ELF-1 (cell line): Measurements from ENCODE around the gene RIMBP2.
A peak's percentile ranks its signal among the peaks of the same experiment; 100 is the strongest.

Experiments used
- DNase-seq: peaks from one replicate; pipeline ENCODE4 v3.0.0-alpha.2; 2016; ENCODE audit warnings: low read depth, low spot score

The RIMBP2 gene

DNA sequence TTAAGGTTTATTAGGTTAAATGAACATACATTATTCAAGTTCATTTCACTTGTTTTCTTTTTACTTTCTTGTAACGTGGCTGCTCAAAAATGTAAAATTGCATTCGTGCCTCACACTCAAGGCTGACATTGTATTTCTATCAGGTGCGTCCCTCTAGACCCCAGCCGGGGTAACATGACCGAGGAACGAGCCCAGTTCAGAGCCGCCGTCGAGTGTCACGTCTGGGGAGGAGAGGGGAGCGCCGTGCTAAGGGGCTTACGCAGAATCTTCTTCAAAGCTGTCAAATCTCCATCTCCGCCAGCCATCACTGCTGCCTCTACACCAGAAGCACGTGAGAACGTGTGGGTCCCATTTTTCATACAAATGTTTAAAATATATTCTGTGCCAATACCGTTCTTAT lies 170.6 kb downstream of the RIMBP2 start:
- no peak for DNase-seq

DNA sequence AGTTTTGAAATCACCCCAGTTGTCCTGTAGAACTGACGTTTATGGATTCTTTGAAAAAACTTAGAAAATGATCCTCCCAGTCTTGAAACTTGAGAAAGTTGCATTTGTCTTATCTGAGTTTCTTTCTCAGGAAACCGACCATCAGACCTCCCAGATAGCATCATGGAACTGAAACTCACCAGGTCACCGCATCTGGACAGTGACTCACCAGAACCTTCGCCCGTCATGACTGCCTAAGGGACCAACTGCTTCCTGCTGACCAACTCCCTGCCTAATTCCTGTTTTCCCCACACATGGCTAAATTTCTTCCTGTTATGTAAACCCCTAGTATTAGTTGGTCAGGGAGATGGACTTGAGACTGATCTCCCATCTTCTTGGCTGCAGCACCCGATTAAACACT lies 175.7 kb downstream of the RIMBP2 start:
- no peak for DNase-seq

DNA sequence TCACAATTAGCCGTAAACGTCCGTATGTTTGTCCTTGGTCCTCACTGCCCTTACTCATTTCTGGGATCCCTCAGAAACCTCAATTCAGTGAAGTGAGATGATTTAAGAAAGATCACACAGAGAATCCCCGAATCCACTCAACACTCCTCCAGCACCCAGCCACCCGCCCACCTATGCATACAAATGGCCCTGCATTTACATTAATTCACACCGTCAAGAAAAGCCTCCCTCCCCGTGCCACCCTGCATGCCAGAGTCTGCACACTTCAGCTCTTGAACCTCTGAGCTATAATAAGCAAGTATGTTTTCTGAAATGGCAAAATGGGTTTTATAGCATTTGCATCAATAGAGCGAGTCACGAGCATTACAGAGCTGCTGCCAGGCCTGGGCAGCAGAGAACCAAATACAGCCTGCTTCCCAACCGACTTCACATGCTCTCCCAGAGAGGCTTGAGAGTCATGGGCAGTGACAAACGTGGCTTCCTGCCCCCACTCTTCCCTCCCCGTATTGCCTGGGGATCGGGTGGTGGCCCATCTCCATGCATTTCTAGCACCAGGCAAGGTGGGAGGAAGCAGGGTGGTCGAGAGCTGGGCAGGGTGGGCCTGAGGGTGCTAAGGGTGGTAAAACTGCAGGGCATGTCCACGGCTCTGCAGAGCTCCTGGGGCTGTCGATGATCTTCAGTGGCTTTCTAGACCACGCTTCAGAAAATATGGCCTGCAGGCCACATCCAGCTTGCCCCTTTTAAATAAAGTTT lies 177.6 kb downstream of the RIMBP2 start:
- DNase-seq: no peak

DNA sequence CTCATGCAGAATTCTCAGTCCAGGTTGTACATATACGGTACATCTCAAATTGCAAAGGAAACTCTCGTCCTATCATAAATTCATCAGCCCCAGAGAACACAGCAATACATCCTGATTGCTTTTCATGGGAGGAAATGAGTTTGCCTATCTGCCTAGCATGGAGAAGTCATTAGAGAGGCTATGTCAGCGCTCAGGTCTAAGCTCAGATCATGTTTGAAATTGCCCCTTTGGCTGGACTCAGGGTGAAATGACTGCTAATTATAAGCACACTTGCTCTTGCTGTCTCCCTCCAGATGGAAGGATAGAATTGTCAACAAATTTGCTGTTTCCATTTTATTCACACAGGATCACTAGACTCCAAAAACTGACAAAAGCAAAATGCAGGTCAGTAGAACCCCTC lies 178.4 kb downstream of the RIMBP2 start:
- DNase-seq: no peak

DNA sequence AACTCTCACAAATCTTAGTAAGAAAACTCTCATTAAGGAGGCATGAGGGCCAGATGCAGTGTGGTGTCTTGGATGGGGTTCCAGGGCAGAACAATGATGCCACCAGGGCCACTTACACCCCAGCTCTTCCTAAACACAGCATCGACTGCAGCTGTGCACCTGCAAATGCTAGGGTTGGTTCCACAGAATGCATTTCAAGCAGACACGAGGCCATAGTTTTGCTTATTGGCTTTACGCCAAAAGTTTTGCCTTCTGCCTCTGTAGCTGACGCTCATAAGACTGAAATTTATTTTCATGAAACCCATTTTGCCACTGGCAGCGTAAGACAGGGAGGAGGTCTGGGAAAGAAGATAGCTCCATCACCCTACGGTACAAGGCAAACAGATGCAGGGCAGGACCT lies 179.0 kb downstream of the RIMBP2 start:
- DNase-seq: no peak

DNA sequence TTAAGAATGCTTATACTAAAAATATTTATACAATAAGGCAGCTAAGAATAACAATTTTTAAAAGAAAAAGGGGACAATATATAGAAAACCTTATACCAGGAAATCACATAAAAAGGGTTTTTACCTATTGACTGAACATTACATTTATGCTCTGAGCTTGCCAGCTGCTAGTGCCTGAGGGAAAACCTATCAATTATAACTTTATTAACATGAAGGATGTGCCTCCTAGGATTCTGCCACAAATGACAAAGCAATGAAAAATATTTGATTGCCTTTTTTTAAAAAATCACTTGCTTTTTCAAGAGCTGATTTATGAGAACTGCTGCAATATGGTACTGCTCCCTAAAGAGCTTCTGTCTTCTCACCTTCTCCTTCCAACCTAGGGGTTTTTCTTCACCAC lies 185.7 kb downstream of the RIMBP2 start:
- DNase-seq: no peak

DNA sequence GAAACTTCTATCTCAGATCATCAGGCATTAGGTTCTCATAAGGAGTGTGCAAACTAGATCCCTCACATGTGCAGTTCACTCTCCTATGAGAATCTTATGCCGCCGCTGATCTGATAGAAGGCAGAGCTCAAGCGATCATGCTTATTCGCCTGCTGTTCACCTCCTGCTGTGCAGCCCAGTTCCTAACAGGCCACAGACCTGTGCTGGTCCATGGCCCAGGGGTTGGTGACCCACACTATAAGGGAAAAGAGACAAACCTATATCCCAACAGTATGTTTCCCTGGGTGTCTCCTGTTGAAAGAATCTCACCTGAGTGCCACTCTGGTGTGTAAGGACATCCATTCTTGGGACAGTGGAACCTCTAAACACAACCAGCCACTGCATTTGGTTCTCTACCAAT lies 186.3 kb downstream of the RIMBP2 start:
- no peak for DNase-seq

DNA sequence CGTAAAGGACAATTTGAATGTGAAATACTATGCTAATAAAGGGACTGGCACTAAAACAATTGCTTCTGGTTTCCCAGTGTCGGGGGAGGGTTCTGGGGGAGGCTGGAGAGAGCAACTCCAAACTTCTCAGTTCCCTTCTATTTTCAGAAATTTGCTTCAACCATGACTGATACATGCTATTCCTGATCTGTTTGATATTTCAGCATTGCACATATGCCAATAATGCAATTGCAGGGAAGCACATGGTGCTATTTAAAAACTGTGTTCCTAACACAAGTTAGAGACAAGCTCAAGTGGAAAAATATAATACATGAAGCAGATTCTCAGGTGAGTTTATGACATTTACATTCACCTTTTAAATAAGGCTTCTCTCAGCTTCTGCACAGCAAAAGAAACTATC lies 188.9 kb downstream of the RIMBP2 start:
- no peak for DNase-seq

DNA sequence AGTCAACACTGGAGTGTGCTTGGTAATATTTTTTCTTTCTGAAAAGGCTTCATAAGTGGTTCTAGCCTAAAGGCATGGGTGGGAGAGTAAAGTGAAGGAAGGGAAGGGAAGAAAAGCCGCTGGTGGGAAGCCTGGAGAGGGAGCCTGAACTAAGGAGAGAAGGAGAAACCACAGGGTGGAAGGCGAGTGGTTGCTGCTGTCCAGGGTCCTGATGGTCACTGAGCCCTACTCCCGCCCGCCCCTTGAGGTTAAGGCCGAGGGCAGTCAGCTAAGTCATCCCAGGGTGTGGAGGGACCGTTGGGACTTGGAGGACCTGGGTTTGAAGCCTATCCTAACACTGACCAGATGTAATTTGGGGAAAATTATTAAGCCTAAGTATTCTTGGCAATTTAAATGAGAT lies 189.3 kb downstream of the RIMBP2 start:
- peak; percentile 77 for DNase-seq

DNA sequence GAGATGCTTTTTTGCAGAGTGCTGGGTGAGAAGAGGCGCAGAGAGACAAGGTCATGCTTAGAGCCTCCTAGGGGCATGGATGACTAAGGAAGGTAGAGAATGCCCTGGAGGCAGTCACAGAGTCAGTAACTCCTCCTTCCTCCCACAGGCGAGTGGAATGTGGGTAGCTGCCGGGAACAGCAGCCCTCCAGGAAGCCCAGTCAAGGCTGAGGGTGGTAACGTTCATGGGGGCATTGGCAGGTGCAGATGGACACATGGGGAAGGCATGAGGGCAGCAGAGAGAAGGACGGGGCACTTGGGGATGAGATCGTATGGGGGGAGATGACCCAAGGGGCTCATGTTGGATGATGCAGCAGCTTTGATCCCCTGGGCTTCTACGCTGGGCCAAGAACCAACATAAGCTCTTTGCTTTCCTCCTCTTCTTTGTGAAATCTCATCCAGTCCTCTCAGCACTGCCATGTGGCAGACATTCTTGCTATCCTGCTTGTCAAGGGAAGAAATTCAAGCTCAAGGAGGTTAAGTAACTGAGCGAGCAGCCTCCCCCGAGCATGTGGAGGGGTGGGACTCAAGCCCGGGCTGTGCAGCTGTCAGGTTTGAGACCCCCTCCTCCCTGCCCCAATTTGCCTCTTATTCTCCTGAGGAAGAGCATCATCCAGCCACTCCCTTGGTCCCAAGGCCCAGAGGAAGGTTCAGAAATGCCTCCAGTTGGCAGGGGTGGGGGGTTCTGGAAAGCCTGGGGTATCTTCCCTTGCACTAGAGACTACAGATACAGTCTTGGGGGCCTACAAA lies 190.5 kb downstream of the RIMBP2 start:
- no peak for DNase-seq

DNA sequence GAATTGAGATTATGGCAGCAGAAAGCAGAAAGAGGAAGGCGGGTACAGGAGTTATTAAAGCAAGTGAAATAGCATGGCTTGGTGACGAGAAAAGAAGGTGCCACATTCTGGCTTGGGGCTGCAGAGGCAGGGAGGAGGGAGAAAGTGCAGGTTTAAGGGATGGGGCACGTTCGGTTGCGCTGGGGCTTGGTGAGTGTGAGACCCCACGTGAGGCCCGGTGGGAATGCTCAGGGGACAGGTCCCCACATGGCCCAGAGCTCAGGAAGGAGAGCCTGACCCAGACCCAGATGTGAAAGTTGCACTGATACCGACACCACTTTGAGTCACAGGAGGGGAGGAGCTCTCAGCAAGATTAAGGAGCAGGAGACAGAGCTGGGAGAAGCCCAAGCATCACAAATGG lies 191.3 kb downstream of the RIMBP2 start:
- DNase-seq: no peak

DNA sequence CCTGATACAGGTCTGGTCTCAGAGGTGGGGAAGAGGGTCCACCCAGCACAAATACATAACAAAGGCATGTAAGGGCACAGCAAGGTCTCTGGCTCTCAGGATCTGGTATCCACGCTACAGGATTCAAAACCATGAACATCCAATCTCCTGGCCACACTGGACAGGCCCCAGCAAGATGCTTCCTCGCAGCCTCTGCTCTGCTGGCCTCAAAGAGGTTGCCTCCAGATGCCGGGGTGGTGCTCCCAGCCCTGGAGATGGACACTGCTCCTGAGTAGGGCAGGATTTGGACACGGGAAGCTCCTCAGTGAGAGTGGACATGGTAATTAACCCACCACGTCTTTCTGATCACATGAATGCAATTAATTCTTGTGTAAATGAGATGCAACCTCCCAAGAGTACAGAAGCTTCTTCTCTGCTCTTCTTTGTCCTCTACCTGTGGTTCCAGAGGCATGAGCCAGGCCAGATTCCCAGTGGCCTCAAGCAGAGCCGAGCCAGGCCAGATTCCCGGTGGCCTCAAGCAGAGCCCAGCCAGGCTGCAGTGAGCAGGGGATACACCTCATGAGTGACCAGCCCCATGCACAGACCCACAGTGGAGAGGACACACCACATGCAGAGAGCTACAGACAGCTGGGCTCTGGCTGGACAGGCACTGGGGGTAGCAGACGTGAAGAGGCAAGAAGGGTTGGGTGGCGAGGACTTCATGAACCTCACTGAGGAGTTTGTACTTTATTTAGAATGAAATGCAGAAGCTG lies 192.1 kb downstream of the RIMBP2 start:
- DNase-seq: no peak

DNA sequence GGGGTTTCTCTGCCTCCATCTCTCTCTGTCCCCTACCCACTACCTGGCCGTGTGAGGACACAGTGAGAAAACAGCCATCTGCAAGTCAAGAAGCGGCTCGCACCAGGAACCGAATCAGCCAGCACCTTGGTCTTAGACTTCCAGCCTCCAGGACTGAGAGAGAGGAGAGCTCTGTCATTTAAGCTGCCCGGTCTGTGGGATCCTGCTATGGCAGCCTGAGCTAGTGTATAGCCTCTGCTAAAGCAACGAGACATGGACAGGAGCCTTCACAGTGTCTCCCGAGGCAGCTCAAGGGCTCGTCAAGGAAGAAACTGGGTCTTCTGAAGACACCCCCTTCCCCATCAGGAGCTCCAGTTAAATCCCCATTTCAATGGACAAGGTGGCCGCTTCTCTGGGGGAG lies 192.9 kb downstream of the RIMBP2 start:
- no peak for DNase-seq

DNA sequence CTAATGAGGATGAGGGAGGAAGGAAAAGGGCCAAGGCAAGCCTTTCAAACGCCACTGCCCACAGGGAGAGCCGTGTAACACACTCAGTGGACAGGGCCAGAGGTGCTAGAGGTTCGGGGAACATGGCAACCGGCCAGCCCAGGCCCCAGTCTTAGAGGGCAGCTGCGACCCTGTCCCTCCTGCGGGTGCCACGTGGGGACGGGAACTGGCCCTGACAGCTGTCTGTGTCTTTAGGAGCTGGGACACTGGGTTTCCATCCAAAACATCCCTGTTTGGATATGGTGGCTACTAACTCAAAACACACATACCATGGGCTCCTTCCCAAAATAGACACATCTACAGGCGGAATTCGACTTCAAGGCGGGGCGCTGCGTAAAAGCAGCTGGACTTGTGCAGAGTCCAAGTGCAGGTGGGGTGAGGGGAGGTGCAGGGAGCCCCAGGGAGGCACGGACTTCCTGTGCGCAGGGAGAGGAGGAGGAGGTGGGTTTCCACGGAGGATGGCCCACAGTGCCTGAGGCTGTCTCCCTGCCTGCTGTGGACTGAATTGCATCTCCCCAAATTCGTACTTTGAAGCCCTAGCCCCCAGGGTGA lies 193.8 kb downstream of the RIMBP2 start:
- no peak for DNase-seq

DNA sequence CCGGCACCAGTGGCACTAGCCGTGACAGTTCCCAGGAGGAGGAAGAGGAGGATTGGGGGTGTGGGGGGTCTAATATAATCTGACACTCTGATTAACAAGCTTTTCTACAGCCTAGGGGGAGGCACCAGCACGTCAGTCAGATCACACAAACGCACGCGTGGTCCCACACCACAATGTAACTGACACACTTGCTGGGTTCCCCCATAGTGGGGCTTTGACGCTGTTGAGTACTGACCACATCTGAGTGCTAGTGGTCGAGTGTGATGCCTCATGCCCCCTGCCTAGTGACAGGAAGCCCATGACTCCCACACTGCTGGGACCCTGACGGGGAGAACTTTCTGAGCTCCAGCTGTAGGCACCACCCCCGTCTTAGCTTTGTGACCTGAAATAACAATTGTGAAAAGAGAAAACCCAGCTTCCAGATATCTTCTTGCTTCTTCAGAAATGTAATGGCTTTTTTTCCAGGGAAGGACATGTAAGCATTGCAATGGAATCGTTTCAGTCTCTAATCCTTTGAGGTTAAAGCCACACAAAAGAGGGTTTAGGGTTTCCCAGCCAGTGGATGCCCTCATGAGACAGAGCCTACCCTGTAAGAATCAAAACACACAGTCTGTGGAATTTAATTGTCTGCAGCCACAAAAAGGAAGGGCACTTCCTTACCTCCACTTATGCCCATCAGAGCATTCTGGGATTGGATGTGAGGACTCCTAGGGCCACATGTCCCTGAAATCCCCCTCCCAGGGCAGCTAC lies 194.5 kb downstream of the RIMBP2 start:
- DNase-seq: no peak

DNA sequence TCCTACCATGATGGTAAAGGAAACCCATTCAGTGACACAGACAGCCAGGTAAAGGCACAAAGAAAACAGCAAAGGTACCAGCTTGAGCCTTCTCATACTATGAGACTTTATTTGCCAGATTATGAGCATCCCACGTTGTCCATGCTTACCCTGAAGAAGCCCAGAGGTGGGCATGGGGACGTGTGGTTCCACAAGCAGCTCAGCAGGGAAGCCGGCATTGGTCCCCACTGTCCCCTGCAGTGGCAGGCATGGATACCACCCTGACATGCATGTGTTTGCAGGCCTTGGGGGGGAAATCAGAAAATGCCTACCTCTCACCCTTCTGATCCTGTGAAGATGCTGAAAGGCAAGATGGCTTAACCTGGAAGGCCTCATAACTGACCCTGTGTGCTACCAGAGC lies 195.3 kb downstream of the RIMBP2 start:
- DNase-seq: no peak

DNA sequence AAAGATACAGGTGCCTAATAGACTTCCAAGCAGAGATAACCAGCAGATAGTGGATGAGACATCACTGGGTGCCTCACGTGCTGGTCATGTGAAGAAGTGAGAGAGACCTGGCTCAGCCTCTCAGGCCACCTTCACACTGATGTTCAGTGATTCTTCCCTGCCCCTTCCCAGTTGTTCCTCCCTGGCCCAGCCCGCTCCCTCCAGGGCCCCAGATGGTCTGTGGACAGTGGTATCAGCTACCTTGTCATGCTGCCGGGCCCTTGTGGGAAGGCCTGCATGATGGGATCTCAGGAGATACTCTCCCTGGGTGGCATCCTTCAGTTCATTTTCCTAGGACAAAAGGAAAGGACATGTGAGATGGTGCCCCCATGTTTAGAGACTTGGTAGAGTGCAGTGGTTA lies 198.5 kb downstream of the RIMBP2 start:
- DNase-seq: no peak

DNA sequence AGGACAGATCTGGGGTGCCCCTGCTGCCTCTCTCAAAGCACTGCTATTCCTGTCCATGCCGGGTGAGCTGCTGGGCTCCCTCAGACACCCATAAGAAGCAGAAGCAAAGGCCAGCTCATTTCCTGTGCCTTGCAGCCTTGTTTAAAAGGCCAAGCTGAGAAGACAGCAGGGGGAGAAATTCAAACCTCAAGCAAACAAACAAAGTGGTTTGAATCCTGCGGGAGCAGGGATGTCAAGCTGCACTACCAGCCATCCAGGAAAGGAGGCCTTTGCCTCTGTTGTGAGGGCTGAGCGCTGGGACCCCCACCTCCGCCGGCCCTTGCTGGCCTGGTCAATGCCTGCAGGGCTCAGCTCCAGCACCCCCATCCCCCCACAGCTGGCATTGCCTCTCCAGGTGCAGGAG lies 201.9 kb downstream of the RIMBP2 start:
- DNase-seq: peak; percentile 32

DNA sequence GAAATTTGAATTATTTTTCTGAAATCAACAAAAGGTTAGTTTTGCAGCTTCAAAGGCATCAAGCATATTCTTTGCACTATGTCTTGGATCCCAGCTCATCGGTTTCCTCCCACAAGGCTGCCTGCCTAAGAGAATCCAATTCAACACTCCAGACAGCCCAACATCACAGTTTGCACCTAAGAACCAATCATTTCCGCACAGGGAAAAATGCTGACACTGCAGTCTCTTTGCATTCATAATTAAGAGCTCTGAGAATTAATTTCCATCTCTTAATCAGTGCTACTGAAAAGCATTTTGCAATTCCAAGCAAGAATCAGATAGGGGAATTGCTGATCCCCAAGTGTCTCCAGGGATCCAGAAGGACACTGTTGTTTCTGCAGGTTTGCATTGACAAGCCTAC lies 202.5 kb downstream of the RIMBP2 start:
- no peak for DNase-seq

DNA sequence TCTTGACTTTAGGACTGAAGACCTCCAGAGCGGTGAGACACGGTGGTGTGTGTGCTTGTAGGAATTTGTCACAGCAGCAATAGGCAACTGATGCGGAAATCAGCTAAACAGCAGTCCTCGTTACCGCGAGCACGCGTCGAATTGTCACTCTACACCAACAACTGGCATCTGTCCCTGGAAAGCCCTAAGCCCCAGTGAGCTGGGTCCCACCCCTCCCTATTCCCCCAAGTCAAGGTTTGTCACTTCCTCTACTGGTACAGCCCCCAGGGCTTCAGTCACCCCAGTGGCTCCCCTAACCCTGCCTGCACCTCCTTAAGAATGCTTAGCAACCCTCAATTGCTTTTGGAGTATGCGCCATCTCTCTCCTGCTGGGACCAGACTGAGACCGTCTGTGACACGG lies 204.8 kb downstream of the RIMBP2 start:
- DNase-seq: no peak

DNA sequence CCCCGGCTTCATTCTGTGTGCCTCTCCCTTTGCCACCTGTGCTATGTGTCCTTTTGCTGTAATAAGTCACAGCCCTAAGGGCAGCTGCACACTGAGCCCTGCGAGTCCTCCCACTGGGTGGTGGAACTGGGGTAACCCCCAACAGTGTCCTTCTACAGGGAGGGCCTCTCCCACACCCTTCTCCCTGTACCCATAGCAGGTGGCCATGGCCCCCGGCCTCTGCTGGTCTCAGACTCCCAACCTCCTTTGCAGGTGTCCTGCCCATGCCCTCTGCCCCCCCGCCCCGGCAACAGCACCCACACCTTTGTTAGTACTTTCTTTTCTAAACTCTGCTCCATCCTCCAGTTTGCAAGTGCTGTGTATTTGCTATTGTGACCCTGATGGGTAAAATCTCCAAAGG lies 206.6 kb downstream of the RIMBP2 start:
- DNase-seq: no peak

DNA sequence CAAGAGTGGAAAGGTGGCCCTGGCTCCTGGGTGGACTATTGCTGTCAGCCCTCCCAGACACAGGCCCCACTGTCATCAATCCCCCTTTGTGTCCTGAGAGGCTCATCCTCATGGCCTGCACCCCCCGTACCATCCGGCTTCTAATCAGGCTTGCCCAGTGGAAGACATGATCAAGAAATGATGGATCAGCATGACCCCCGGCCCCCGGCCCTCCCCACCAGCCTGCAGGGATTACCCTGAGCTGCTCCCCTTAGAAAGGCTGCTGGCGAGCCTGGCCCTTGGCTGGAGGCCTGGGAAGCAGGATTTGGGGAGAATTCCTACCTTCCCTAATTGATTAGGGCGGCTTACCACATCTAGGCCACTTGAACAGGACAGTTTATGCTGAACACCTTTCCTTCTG lies 207.3 kb downstream of the RIMBP2 start:
- DNase-seq: no peak
